Suprapubic skin (tissue), 4 donors: ENCODE results near the gene UBE2Z.

Experiments
- EP300 ChIP-seq: sonication (generic); formaldehyde crosslinking; IDR thresholded peaks from one replicate; pipeline ENCODE4 v1.6.1; 2017; ENCODE audit warnings: antibody characterized with exemption
- POLR2A ChIP-seq, 2 donors: fragments of 450-650 bp; IDR thresholded peaks; one replicate each; pipeline ENCODE4 v1.6.1; 2017; ENCODE audit warnings: antibody characterized with exemption in 2 of 2, mild to moderate bottlenecking in 2 of 2, moderate library complexity in 2 of 2
- POLR2AphosphoS5 ChIP-seq, 3 donors: sonication (generic); formaldehyde crosslinking; IDR thresholded peaks; one replicate each; pipeline ENCODE4 v1.6.1; 2017; ENCODE audit warnings: antibody characterized with exemption in 3 of 3
- TF ChIP-seq, protein P1 (sequence below), 2 donors: fragments of 200-600 bp in 1 of 2; fragments of 450-650 bp in 1 of 2; sonication (generic) in 1 of 2; IDR thresholded peaks; one replicate each; pipeline ENCODE4 v1.5.1; 2016 to 2019; ENCODE audit warnings: antibody characterized with exemption in 2 of 2, mild to moderate bottlenecking in 1 of 2, moderate library complexity in 1 of 2

GRCh38 chr17:48961516-48962233 lies 53.5 kb downstream of the UBE2Z start:
- TF ChIP-seq, protein P1, sequence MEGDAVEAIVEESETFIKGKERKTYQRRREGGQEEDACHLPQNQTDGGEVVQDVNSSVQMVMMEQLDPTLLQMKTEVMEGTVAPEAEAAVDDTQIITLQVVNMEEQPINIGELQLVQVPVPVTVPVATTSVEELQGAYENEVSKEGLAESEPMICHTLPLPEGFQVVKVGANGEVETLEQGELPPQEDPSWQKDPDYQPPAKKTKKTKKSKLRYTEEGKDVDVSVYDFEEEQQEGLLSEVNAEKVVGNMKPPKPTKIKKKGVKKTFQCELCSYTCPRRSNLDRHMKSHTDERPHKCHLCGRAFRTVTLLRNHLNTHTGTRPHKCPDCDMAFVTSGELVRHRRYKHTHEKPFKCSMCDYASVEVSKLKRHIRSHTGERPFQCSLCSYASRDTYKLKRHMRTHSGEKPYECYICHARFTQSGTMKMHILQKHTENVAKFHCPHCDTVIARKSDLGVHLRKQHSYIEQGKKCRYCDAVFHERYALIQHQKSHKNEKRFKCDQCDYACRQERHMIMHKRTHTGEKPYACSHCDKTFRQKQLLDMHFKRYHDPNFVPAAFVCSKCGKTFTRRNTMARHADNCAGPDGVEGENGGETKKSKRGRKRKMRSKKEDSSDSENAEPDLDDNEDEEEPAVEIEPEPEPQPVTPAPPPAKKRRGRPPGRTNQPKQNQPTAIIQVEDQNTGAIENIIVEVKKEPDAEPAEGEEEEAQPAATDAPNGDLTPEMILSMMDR (IDR thresholded peaks at IDR 0.05) = no peak
- no peak for TF ChIP-seq POLR2AphosphoS5 (IDR thresholded peaks at IDR 0.05)
- no peak for TF ChIP-seq POLR2A (IDR thresholded peaks at IDR 0.05)
- TF ChIP-seq EP300 = no peak
